Endodermal cell (in vitro differentiated cells): ENCODE results near the gene TOMM70. TPM values are rescaled to one million over a fixed set of nuclear protein-coding genes. Genes with fewer than 3 reads are reported as not detected.

Experiments
- DNase-seq: peaks from one replicate; pipeline ENCODE4 v3.0.0-alpha.2; 2017
- H3K27ac ChIP-seq: 2 replicates; pipeline ENCODE4 v1.5.1; 2013; ENCODE audit warnings: mild to moderate bottlenecking, low read depth, low read length, moderate library complexity
- H3K27me3 ChIP-seq: 2 replicates; pipeline ENCODE4 v1.6.1; 2013; ENCODE audit warnings: mild to moderate bottlenecking, low read length, moderate library complexity; ENCODE audit not compliant: insufficient read depth, control insufficient read depth, poor library complexity, severe bottlenecking
- H3K36me3 ChIP-seq: 2 replicates; pipeline ENCODE4 v1.7.0; 2013; ENCODE audit warnings: mild to moderate bottlenecking, low read length, moderate library complexity; ENCODE audit not compliant: control insufficient read depth, insufficient read depth
- H3K4me1 ChIP-seq: one replicate; pipeline ENCODE4 v1.7.0; 2013; ENCODE audit warnings: low read length; ENCODE audit not compliant: control insufficient read depth, insufficient read depth
- H3K4me3 ChIP-seq: 2 replicates; pipeline ENCODE4 v1.5.1; 2013; ENCODE audit warnings: mild to moderate bottlenecking, low read length, moderate library complexity
- H3K9ac ChIP-seq: 2 replicates; pipeline ENCODE4 v1.6.1; 2013; ENCODE audit warnings: mild to moderate bottlenecking, low read length, moderate library complexity; ENCODE audit not compliant: poor library complexity, severe bottlenecking; ENCODE audit errors: extremely low read depth
- H3K9me3 ChIP-seq: 2 replicates; pipeline ENCODE4 v1.6.1; 2013; ENCODE audit warnings: mild to moderate bottlenecking, low read length, moderate library complexity; ENCODE audit not compliant: control insufficient read depth
- H3K27ac Mint-ChIP-seq: 2 replicates; pipeline ENCODE4 v1.8.0; 2020; ENCODE audit warnings: mixed read lengths
- H3K27me3 Mint-ChIP-seq: 2 replicates; pipeline ENCODE4 v1.8.0; 2021; ENCODE audit warnings: mild to moderate bottlenecking, mixed read lengths; ENCODE audit not compliant: insufficient read depth
- H3K36me3 Mint-ChIP-seq: 2 replicates; pipeline ENCODE4 v1.8.0; 2020; ENCODE audit warnings: low read depth, mixed read lengths
- H3K4me1 Mint-ChIP-seq: 2 replicates; pipeline ENCODE4 v1.8.0; 2020; ENCODE audit warnings: mixed read lengths
- H3K4me3 Mint-ChIP-seq: 2 replicates; pipeline ENCODE4 v1.8.0; 2020; ENCODE audit warnings: mild to moderate bottlenecking, moderate library complexity, mixed read lengths
- H3K9me3 Mint-ChIP-seq: 2 replicates; pipeline ENCODE4 v1.8.0; 2020; ENCODE audit warnings: mild to moderate bottlenecking, mixed read lengths
- WGBS, 2 experiments: methylation state at CpG; one replicate each; pipeline versions ENCODE4 v1.1.5 to v1.1.7; 2013; ENCODE audit warnings: missing lambda C conversion rate in 2 of 2, mixed read lengths in 1 of 2; ENCODE audit not compliant: insufficient coverage in 1 of 2, insufficient read length in 1 of 2; 5-methylcytosine and 5-hydroxymethylcytosine counted together
- total RNA-seq, 2 donors: library from RNA; stranded (reverse); fragmentation: NEBNext Ultra II Directional in 1 of 2; extraction: Animal tissue kit (Norgen Biotek cat#: 25700) in 1 of 2; gene quantifications; 2 replicates in 1 of 2; 3 replicates in 1 of 2; pipeline ENCODE4 v1.2.1, GENCODE V29; 2021
- TF ChIP-seq, protein P1 (sequence below): fragments of 200-600 bp; sonication (generic); conservative IDR thresholded peaks from 2 replicates; pipeline ENCODE4 v1.5.0; 2021; ENCODE audit warnings: antibody characterized with exemption, mild to moderate bottlenecking

TOMM70 gene
- total RNA-seq, 2 donors from 2014 or later: 36.0 to 43.6 TPM

DNA sequence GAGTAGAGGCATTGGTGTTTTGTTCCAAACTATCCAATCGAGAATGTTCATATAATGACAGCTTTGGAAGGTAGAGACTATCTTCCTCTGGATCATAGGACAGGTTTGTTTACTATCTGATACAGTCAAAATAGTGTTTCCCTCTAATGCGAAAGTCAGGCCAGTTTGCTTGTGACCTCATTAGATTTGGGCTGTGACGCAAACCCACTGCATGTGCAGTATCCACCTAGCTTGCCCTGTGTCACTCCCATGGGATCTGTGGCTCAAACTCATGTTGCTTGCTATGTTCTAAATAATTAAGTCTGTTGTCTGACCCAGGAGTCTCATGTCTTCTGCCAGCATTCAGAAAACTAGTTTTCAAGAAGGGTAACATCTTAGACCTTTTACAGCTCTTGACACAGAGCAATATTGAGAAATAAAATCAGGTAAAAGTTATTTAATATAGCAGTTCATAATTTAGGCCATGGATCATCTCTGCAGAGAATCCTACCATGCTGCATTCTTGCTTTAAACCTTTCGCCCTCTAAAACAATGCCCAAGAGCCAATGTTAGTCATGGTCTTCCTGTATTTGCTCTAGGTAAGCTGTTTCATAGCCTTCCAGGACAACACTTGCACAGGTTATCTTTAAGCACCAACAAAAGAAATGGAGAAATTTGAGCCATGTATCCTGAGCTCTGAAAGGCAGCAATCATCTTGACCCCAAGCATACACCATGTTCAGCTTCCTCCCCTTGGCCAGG, 40.0 kb downstream of the TOMM70 start:
- H3K4me3 ChIP-seq: no peak overlapping the region
- H3K27ac Mint-ChIP-seq: no peak overlapping the region
- H3K9me3 Mint-ChIP-seq: peaks cover 6% of the 10 kb centered on the region
- 95 to 98% methylated on average over 4 of the region's 4 CpGs for WGBS, 2 experiments
- no peak overlapping the region for H3K4me3 Mint-ChIP-seq
- H3K27me3 Mint-ChIP-seq: no peaks in the 10 kb centered on the region
- no peak overlapping the region for H3K27ac ChIP-seq
- H3K36me3 Mint-ChIP-seq: peaks cover 66% of the 10 kb centered on the region
- TF ChIP-seq, protein P1, sequence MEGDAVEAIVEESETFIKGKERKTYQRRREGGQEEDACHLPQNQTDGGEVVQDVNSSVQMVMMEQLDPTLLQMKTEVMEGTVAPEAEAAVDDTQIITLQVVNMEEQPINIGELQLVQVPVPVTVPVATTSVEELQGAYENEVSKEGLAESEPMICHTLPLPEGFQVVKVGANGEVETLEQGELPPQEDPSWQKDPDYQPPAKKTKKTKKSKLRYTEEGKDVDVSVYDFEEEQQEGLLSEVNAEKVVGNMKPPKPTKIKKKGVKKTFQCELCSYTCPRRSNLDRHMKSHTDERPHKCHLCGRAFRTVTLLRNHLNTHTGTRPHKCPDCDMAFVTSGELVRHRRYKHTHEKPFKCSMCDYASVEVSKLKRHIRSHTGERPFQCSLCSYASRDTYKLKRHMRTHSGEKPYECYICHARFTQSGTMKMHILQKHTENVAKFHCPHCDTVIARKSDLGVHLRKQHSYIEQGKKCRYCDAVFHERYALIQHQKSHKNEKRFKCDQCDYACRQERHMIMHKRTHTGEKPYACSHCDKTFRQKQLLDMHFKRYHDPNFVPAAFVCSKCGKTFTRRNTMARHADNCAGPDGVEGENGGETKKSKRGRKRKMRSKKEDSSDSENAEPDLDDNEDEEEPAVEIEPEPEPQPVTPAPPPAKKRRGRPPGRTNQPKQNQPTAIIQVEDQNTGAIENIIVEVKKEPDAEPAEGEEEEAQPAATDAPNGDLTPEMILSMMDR: no peak
- peaks cover 15% of the 10 kb centered on the region for H3K9me3 ChIP-seq
- no peaks in the 10 kb centered on the region for H3K27me3 ChIP-seq
- no peak overlapping the region for H3K9ac ChIP-seq
- peaks cover 61% of the 10 kb centered on the region for H3K36me3 ChIP-seq
- no peaks in the 10 kb centered on the region for H3K4me1 ChIP-seq
- DNase-seq: no peak
- H3K4me1 Mint-ChIP-seq: no peaks in the 10 kb centered on the region

- Histone ChIP-seq H3K9me3 (peaks cover 15% of the 10 kb centered on the region), H3K4me3 (no peak overlapping the region), H3K4me1 (no peaks in the 10 kb centered on the region), H3K36me3 (peaks cover 57% of the 10 kb centered on the region), H3K27ac (no peak overlapping the region), H3K9ac (no peak overlapping the region), H3K27me3 (no peaks in the 10 kb centered on the region)
- no peak for DNase-seq
- peaks cover 6% of the 10 kb centered on the region for H3K9me3 Mint-ChIP-seq
- WGBS, 2 experiments: 96 to 100% methylated on average over 2 to 3 of the region's 3 CpGs
- no peaks in the 10 kb centered on the region for H3K4me1 Mint-ChIP-seq
- H3K36me3 Mint-ChIP-seq: peaks cover 62% of the 10 kb centered on the region
- no peak overlapping the region for H3K27ac Mint-ChIP-seq
- no peaks in the 10 kb centered on the region for H3K27me3 Mint-ChIP-seq
- TF ChIP-seq, protein P1: no peak
- no peak overlapping the region for H3K4me3 Mint-ChIP-seq
Measured at GRCh38 chr3:100359035-100359434, 41.9 kb downstream of the TOMM70 start.

DNA sequence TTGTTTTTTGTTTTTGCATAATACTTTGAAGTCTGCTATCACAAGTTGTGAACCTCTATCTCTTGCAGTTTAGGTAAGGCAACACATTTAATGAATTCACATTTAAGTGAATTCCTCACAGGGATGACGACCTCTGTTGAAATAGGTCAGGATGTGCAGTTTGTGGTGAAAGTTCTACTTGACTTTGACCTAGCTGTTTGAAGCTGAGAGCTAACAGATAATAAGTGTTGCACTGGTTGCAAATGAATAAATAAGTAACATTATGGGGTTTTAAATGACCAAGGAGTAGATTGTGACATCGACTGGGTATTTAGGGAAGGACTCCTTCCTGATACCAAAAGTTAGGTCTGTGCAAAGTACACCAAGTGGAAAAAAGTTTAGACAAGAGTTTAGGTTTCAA, 42.5 kb downstream of the TOMM70 start:
- Histone ChIP-seq H3K27me3 (no peaks in the 10 kb centered on the region), H3K9ac (no peak overlapping the region), H3K36me3 (peaks cover 52% of the 10 kb centered on the region), H3K27ac (no peak overlapping the region), H3K4me3 (no peak overlapping the region), H3K9me3 (peaks cover 15% of the 10 kb centered on the region), H3K4me1 (no peaks in the 10 kb centered on the region)
- peaks cover 61% of the 10 kb centered on the region for H3K36me3 Mint-ChIP-seq
- H3K4me1 Mint-ChIP-seq: no peaks in the 10 kb centered on the region
- H3K4me3 Mint-ChIP-seq: no peak overlapping the region
- H3K9me3 Mint-ChIP-seq: peaks cover 6% of the 10 kb centered on the region
- 89 to 91% methylated on average over 2 of the region's 2 CpGs for WGBS, 2 experiments
- DNase-seq: no peak
- H3K27ac Mint-ChIP-seq: no peak overlapping the region
- TF ChIP-seq, protein P1: no peak
- no peaks in the 10 kb centered on the region for H3K27me3 Mint-ChIP-seq
